ENCODE measurements around the gene APOOL. TPM values are rescaled to one million over a fixed set of nuclear protein-coding genes. Genes with fewer than 3 reads are reported as not detected.

Gene APOOL
- total and polyA plus RNA-seq, 12 donors, result 2.7 to 37.7 (median 18.4) TPM

DNA sequence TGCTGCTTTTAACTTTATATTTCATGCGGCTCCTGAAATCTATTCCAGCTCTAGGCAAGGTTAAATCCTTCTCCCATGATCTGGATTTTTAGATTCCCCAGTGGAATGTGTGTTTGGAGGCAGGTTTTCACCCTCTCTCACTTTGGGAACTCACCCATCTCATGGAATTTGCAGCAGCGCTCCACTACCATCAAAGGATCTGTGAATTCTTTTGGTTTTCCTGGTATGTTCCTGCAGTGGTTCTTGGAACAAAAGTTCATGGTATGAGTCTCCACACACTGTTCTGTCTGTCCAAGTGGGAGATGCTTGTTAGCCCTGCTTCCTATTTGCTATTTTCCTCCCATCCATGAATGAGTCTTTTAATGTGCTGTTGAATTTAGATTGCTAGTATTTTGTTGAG lies 14.0 kb downstream of the APOOL start:
- 91 to 100% (median 95%) methylated on average over 2 of the region's 2 CpGs for WGBS, 4 donors
- Histone ChIP-seq H3K4me1 (replicated peaks in 1 of 2) (no peaks in the 10 kb centered on the region), H3K9me3 (replicated peaks in 1 of 3) (no peaks in the 10 kb centered on the region), H3K27me3 (no peaks in the 10 kb centered on the region), H3K4me3 (no peak overlapping the region), H3K36me3 (replicated peaks in 1 of 2) (no peaks in the 10 kb centered on the region), H3K27ac (no peak overlapping the region)
- no peak for TF ChIP-seq CTCF (IDR thresholded peaks at IDR 0.05)
- TF ChIP-seq POLR2A (IDR thresholded peaks at IDR 0.05), result no peak
- no peak for DNase-seq
- intact Hi-C loops (cut with DNase I), result no loop called here

DNA sequence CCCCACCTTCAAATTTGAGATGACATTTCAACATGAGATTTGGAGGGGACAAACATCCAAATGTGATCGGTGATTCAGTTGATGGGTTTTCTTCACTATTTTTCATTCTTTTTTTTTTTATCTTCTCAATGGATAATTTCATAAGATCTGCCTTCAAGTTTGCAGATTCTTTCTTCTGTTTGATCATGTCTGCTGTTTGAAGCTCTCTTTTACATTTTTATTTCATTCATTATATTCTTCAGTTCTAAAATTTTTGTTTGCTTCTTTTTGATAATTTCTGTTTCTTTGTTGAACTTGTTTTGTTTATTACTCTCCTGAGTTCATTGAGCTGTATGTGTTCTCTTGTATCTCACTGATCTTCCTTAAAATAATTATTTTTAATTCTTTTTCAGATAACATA lies 14.8 kb downstream of the APOOL start:
- H3K9me3 ChIP-seq (replicated peaks in 1 of 3), result no peaks in the 10 kb centered on the region
- TF ChIP-seq CTCF (IDR thresholded peaks at IDR 0.05), result no peak
- no peak for TF ChIP-seq POLR2A (IDR thresholded peaks at IDR 0.05)
- intact Hi-C loops (cut with DNase I), result no loop called here
- no peak overlapping the region for H3K4me3 ChIP-seq
- H3K27ac ChIP-seq, result no peak overlapping the region
- H3K4me1 ChIP-seq (replicated peaks in 1 of 2), result no peaks in the 10 kb centered on the region
- H3K27me3 ChIP-seq, result no peaks in the 10 kb centered on the region
- H3K36me3 ChIP-seq (replicated peaks in 1 of 2), result no peaks in the 10 kb centered on the region
- WGBS, 4 donors, result 95 to 100% (median 100%) methylated on average over 1 of the region's 1 CpG
- DNase-seq, result no peak

- intact Hi-C loops (cut with DNase I), result no loop called here
- Histone ChIP-seq H3K4me1 (replicated peaks in 1 of 2) (no peaks in the 10 kb centered on the region), H3K4me3 (no peak overlapping the region), H3K36me3 (replicated peaks in 1 of 2) (no peaks in the 10 kb centered on the region), H3K9me3 (replicated peaks in 1 of 3) (no peaks in the 10 kb centered on the region), H3K27me3 (no peaks in the 10 kb centered on the region), H3K27ac (no peak overlapping the region)
- 82 to 98% (median 90%) methylated on average over 3 to 4 of the region's 4 CpGs for WGBS, 4 donors
- TF ChIP-seq POLR2A (IDR thresholded peaks at IDR 0.05) (no peak), CTCF (IDR thresholded peaks at IDR 0.05) (no peak)
- no peak for DNase-seq
Observed at GRCh38 chrX:85020216-85020615, 16.5 kb downstream of the APOOL start.

- Histone ChIP-seq H3K4me3 (no peak overlapping the region), H3K36me3 (replicated peaks in 1 of 2) (no peaks in the 10 kb centered on the region), H3K9me3 (replicated peaks in 1 of 3) (no peaks in the 10 kb centered on the region), H3K27me3 (no peaks in the 10 kb centered on the region), H3K27ac (no peak overlapping the region), H3K4me1 (replicated peaks in 1 of 2) (no peaks in the 10 kb centered on the region)
- TF ChIP-seq CTCF (IDR thresholded peaks at IDR 0.05) (no peak), POLR2A (IDR thresholded peaks at IDR 0.05) (no peak)
- no peak for DNase-seq
- 27 to 68% (median 31%) methylated on average over 2 of the region's 2 CpGs for WGBS, 4 donors
- intact Hi-C loops (cut with DNase I), result no loop called here
Observed at GRCh38 chrX:85024044-85024443, 20.4 kb downstream of the APOOL start.
